Muscle of leg (tissue), 11 donors: ENCODE results near the gene UGT1A8. TPM values are rescaled to one million over a fixed set of nuclear protein-coding genes. Genes with fewer than 3 reads are reported as not detected.

Experiments used
- DNase-seq: peaks from one replicate; pipeline ENCODE4 v3.0.0; 2013
- H3K27ac ChIP-seq: one replicate; pipeline ENCODE4 v1.5.1; 2013; ENCODE audit warnings: mild to moderate bottlenecking, low read length, control low read depth
- H3K27me3 ChIP-seq: one replicate; pipeline ENCODE4 v1.6.1; 2013; ENCODE audit warnings: low read length; ENCODE audit not compliant: control insufficient read depth, insufficient read depth
- H3K36me3 ChIP-seq: one replicate; pipeline ENCODE4 v1.6.1; 2013; ENCODE audit warnings: low read length; ENCODE audit not compliant: control insufficient read depth, insufficient read depth
- H3K4me1 ChIP-seq: one replicate; pipeline ENCODE4 v1.6.1; 2013; ENCODE audit warnings: low read length; ENCODE audit not compliant: control insufficient read depth, insufficient read depth
- H3K4me3 ChIP-seq: one replicate; pipeline ENCODE4 v1.5.1; 2013; ENCODE audit warnings: low read length, control low read depth
- H3K9me3 ChIP-seq: replicated peaks from 2 replicates; pipeline ENCODE4 v1.6.1; 2013; ENCODE audit warnings: low read depth, low read length; ENCODE audit not compliant: control insufficient read depth
- WGBS: methylation state at CpG from one replicate; pipeline ENCODE4 v1.1.5; 2013; ENCODE audit warnings: missing lambda C conversion rate; ENCODE audit not compliant: insufficient coverage; 5-methylcytosine and 5-hydroxymethylcytosine counted together
- polyA plus RNA-seq, 8 donors: library from polyadenylated mRNA; unstranded; fragments of 120-200 nt; gene quantifications; one replicate each; pipeline versions ENCODE4 v1.2.1 to v1.2.3, GENCODE V29; 2013; ENCODE audit warnings: inconsistent platforms in 1 of 8, low replicate concordance in 1 of 8; ENCODE audit not compliant: insufficient read length in 8 of 8, insufficient read depth in 1 of 8
- total RNA-seq: library from RNA; stranded (reverse); fragments of 120-200 nt; gene quantifications from one replicate; pipeline ENCODE4 v1.2.4, GENCODE V29; 2013

Gene UGT1A8
- total and polyA plus RNA-seq, 9 donors = not detected

- H3K27me3 ChIP-seq = no peaks in the 10 kb centered on the region
- H3K27ac ChIP-seq = no peak overlapping the region
- WGBS = 80% methylated on average over 1 of the region's 2 CpGs
- no peak for DNase-seq
- H3K4me3 ChIP-seq = no peak overlapping the region
- no peaks in the 10 kb centered on the region for H3K36me3 ChIP-seq
- H3K9me3 ChIP-seq = no peaks in the 10 kb centered on the region
- H3K4me1 ChIP-seq = no peaks in the 10 kb centered on the region
Observed at GRCh38 chr2:233758849-233759248, 141.4 kb downstream of the UGT1A8 start.

GRCh38 chr2:233760043-233760442, 142.6 kb downstream of the UGT1A8 start, which contains the start of gene UGT1A1:
UGT1A1 (plus strand) TSS chr2:233760270; CDS start chr2:233760288, 18 bp downstream.
- no peaks in the 10 kb centered on the region for H3K4me1 ChIP-seq
- 100% methylated on average over 3 of the region's 6 CpGs for WGBS
- no peaks in the 10 kb centered on the region for H3K36me3 ChIP-seq
- no peak for DNase-seq
- H3K9me3 ChIP-seq = no peaks in the 10 kb centered on the region
- H3K27me3 ChIP-seq = peaks cover 8% of the 10 kb centered on the region
- no peak within 1 kb of the TSS for H3K4me3 ChIP-seq
- H3K27ac ChIP-seq = no peak within 1 kb of the TSS

DNA sequence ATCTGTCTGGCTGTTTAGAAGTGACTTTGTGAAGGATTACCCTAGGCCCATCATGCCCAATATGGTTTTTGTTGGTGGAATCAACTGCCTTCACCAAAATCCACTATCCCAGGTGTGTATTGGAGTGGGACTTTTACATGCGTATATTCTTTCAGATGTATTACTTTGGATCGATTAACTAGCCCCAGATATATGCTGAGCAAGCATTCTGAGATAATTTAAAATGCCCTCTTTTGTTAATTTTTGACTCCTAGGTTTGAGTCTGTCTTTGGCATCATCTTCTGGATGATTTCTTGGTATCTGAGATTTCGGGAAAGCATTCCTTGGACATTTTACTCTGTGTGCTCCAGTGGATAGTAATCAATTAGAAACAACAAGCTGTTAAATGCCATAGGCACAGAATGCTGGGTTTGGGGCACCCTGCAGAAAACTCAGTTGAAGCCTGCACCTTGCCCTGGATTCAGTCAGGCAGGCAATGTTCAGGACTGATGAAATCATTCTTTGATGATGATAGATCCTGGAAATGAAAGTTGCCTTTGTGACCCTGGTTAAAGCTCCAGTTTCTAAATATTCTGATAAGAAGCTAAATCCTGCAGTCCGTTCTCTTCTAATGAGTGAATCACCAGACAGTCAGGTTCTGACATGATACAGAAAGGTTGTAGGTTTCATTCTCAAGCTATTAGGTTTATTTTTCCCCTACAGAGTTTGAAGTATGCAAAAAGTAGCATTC, 143.8 kb downstream of the UGT1A8 start:
- Histone ChIP-seq H3K4me1 (no peaks in the 10 kb centered on the region), H3K27me3 (peaks cover 8% of the 10 kb centered on the region), H3K36me3 (no peaks in the 10 kb centered on the region), H3K4me3 (no peak overlapping the region), H3K27ac (no peak overlapping the region), H3K9me3 (no peaks in the 10 kb centered on the region)
- WGBS = 82% methylated on average over 2 of the region's 4 CpGs
- no peak for DNase-seq

DNA sequence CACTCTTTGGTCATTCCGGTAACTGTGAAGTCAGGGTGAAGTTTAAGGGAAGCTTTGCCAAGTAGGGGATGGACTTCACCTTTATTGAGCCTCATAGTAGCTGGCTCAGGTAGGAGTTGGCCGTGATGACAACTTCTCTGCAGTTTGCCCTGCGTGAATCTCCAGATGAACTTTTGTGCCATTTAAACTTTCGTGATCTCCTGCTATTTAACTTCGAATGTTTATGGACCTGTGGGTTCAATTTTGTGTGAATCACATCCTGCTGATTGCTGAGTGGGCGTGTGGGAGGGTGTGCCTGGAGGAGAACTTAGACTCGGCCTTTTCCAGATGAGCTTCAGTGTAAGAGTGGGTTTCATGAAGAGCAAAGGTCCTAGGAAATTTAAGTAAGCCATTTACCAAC, 146.8 kb downstream of the UGT1A8 start:
- 63% methylated on average over 7 of the region's 7 CpGs for WGBS
- H3K27me3 ChIP-seq = peaks cover 8% of the 10 kb centered on the region

DNA sequence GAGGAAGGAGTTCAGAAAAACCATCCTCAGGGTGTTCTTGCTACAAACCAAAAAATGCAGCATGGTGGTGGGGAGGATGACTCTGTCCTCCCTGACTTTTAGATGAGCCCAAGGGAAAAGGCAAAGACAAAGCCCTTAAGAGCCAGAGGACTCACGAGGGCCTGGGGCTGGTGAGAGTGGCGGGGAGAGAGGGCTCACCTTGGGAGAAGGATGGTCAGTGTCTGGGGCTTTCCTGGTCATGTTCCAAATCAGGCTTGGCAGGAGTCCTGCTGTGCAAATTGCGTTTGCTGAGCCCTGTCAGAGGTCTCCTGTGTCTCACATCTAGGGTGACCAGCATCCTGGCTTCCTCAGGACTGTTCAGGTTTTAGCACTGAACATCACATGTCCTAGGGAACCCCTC, 147.3 kb downstream of the UGT1A8 start:
- Histone ChIP-seq H3K27ac (no peak overlapping the region), H3K27me3 (peaks cover 8% of the 10 kb centered on the region), H3K4me3 (no peak overlapping the region), H3K4me1 (no peaks in the 10 kb centered on the region), H3K36me3 (no peaks in the 10 kb centered on the region), H3K9me3 (no peaks in the 10 kb centered on the region)
- 48% methylated on average over 3 of the region's 3 CpGs for WGBS
- DNase-seq = no peak

More for the DNA sequence above, 146.8 kb downstream of the UGT1A8 start:
- DNase-seq = no peak
- Histone ChIP-seq H3K4me3 (no peak overlapping the region), H3K4me1 (no peaks in the 10 kb centered on the region), H3K36me3 (no peaks in the 10 kb centered on the region), H3K27ac (no peak overlapping the region), H3K9me3 (no peaks in the 10 kb centered on the region)

- 88% methylated on average over 1 of the region's 4 CpGs for WGBS
- no peaks in the 10 kb centered on the region for H3K4me1 ChIP-seq
- peaks cover 8% of the 10 kb centered on the region for H3K27me3 ChIP-seq
- H3K27ac ChIP-seq = no peak overlapping the region
- DNase-seq = no peak
- no peaks in the 10 kb centered on the region for H3K36me3 ChIP-seq
- no peaks in the 10 kb centered on the region for H3K9me3 ChIP-seq
- no peak overlapping the region for H3K4me3 ChIP-seq
Observed at GRCh38 chr2:233766416-233766815, 149.0 kb downstream of the UGT1A8 start.

GRCh38 chr2:233768076-233768475, 150.6 kb downstream of the UGT1A8 start:
- no peak overlapping the region for H3K27ac ChIP-seq
- H3K9me3 ChIP-seq = no peaks in the 10 kb centered on the region
- no peaks in the 10 kb centered on the region for H3K4me1 ChIP-seq
- no peaks in the 10 kb centered on the region for H3K36me3 ChIP-seq
- no peak for DNase-seq
- WGBS = 66% methylated on average over 4 of the region's 4 CpGs
- peaks cover 8% of the 10 kb centered on the region for H3K27me3 ChIP-seq
- H3K4me3 ChIP-seq = no peak overlapping the region

GRCh38 chr2:233769260-233769659, 151.8 kb downstream of the UGT1A8 start:
- Histone ChIP-seq H3K27me3 (peaks cover 6% of the 10 kb centered on the region), H3K4me3 (no peak overlapping the region), H3K36me3 (no peaks in the 10 kb centered on the region), H3K4me1 (no peaks in the 10 kb centered on the region), H3K9me3 (no peaks in the 10 kb centered on the region), H3K27ac (no peak overlapping the region)
- DNase-seq = no peak
- 88% methylated on average over 9 of the region's 9 CpGs for WGBS

GRCh38 chr2:233772153-233772552, 154.7 kb downstream of the UGT1A8 start:
- Histone ChIP-seq H3K9me3 (no peaks in the 10 kb centered on the region), H3K4me3 (no peak overlapping the region), H3K36me3 (no peaks in the 10 kb centered on the region), H3K27me3 (no peaks in the 10 kb centered on the region), H3K27ac (no peak overlapping the region), H3K4me1 (no peaks in the 10 kb centered on the region)
- WGBS = 90% methylated on average over 11 of the region's 16 CpGs
- DNase-seq = no peak

DNA sequence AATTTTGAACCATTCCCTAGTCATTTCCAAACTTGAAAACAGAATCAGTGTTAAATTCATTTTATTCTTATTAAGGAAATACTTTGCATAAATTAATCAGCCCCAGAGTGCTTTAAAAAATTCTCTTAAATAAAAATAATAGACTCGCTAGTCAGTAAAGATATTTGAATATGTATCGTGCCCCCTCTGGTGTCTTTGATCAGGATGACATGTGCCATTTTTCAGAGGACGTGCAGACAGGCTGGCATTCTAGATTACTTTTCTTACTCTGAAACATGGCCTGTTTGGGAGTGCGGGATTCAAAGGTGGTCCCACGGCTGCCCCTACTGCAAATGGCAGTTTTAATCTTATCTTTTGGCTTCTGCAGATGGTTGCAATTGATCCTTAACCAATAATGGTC, 155.2 kb downstream of the UGT1A8 start:
- H3K36me3 ChIP-seq = no peaks in the 10 kb centered on the region
- H3K4me3 ChIP-seq = no peak overlapping the region
- H3K9me3 ChIP-seq = no peaks in the 10 kb centered on the region
- WGBS = 75% methylated on average over 2 of the region's 5 CpGs
- H3K27ac ChIP-seq = no peak overlapping the region
- no peaks in the 10 kb centered on the region for H3K4me1 ChIP-seq
- DNase-seq = no peak
- H3K27me3 ChIP-seq = no peaks in the 10 kb centered on the region

DNA sequence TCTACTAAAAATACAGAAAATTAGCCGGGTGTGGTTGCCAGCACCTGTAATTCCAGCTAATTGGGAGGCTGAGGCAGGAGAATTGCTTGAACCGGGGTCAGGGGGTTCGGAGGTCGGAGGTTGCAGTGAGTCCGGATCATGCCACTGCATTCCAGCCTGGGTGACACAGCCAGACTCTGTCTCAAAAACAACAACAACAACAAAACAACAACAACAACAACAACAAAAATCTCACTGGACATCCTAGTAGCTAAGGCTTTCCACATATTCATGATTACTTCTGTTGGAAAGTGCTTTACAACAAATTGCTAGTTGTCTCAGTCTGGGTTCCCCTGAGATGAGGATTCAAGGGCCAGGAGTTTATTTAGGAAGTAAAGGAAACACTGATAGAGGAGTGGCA, 156.4 kb downstream of the UGT1A8 start:
- H3K9me3 ChIP-seq = no peaks in the 10 kb centered on the region

More for the DNA sequence above, 156.4 kb downstream of the UGT1A8 start:
- H3K27ac ChIP-seq = no peak overlapping the region
- DNase-seq = no peak
- H3K4me3 ChIP-seq = no peak overlapping the region
- no peaks in the 10 kb centered on the region for H3K36me3 ChIP-seq
- no peaks in the 10 kb centered on the region for H3K27me3 ChIP-seq
- H3K4me1 ChIP-seq = no peaks in the 10 kb centered on the region
- 83% methylated on average over 1 of the region's 5 CpGs for WGBS
